Ammon's horn (tissue), 1 donor: ENCODE data around the gene FOLR2.

Experiments used
- DNase-seq: peaks from one replicate; pipeline ENCODE4 v3.0.0-alpha.2; 2016; ENCODE audit warnings: low spot score

Gene FOLR2

GRCh38 chr11:72229925-72230763 is 13.6 kb downstream of the FOLR2 start:
- no peak for DNase-seq

- no peak for DNase-seq
These were observed 14.3 kb downstream of the FOLR2 start for GRCh38 chr11:72230764-72231365.

GRCh38 chr11:72231396-72232259 is 15.0 kb downstream of the FOLR2 start:
- no peak for DNase-seq

- DNase-seq, result no peak
These were observed 15.9 kb downstream of the FOLR2 start for GRCh38 chr11:72232260-72233055.

GRCh38 chr11:72233056-72233772 is 16.6 kb downstream of the FOLR2 start:
- DNase-seq, result no peak

- no peak for DNase-seq
These were observed 17.3 kb downstream of the FOLR2 start for GRCh38 chr11:72233773-72234513.

GRCh38 chr11:72234514-72234830 is 17.9 kb downstream of the FOLR2 start:
- no peak for DNase-seq

GRCh38 chr11:72234920-72235319 is 18.3 kb downstream of the FOLR2 start:
- DNase-seq, result no peak

GRCh38 chr11:72235351-72236057 is 18.9 kb downstream of the FOLR2 start:
- no peak for DNase-seq

GRCh38 chr11:72236083-72236697 is 19.6 kb downstream of the FOLR2 start:
- DNase-seq, result no peak

- no peak for DNase-seq
These were observed 20.1 kb downstream of the FOLR2 start for GRCh38 chr11:72236774-72237111.

- no peak for DNase-seq
These were observed 20.7 kb downstream of the FOLR2 start for GRCh38 chr11:72237112-72237931.

- DNase-seq, result peak; percentile 46
These were observed 21.5 kb downstream of the FOLR2 start for GRCh38 chr11:72238040-72238450.

GRCh38 chr11:72238492-72239312 is 22.1 kb downstream of the FOLR2 start:
- DNase-seq, result no peak

GRCh38 chr11:72239313-72239848 is 22.8 kb downstream of the FOLR2 start:
- no peak for DNase-seq

- peak; percentile 30 for DNase-seq
These were observed 23.4 kb downstream of the FOLR2 start for GRCh38 chr11:72239849-72240460.
